NCI-H146 treated with DMSO at 0.1 percent for 48 hours (cell line): ENCODE measurements around the gene NIFK.
A peak's percentile ranks its signal among the peaks of the same experiment; 100 is the strongest.
"Not testable (repeated sequence)": the region's sequence is repeated elsewhere in the genome, so short reads cannot be mapped to it uniquely, and the experiment has no call there.

Source experiments
- DNase-seq: peaks from one replicate; lab custom pipeline; 2025; ENCODE audit not compliant: unreplicated experiment; lab: John Stamatoyannopoulos, UW

NIFK gene

GRCh38 chr2:121734544-121734943 lies 2.1 kb downstream of the NIFK start:
- DNase-seq: not testable (repeated sequence)

DNA sequence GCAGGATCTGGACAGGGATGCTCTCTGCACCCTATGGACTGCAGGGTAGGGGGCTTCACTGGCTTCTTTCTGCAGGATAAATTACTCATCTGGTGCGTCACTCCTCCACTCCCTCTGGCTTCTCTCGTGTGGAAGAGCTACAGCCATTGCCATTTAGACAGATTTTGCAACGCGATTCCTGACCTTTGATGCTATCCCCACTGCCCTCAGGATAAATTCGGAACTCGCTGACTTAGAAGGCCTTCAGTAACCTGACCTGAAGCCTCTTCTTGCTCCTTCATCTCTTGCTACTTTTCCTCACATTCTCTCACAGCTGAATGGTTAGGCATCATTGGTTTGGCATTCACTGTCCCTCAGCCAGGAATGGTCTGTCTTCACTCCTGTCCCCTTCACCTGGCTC lies 5.3 kb downstream of the NIFK start:
- no peak for DNase-seq

DNA sequence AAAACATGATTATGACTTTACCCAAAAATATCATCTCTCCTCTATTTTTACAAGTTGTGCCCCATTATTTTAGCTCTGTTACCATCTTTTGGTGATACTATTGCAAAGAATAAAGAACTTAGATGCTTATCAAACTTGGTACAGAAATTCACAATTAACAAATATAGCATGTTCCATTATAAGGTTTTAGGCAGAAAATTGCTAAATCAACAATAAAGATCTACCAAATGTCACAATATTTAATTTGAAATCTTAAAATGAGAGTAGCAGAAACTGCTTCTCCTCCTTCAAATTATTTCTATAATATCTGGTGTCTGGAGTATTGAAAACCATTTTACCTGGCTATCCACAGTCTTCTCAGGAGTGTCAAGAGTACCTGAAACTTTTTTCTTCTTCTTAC lies 8.7 kb downstream of the NIFK start:
- DNase-seq: no peak

DNA sequence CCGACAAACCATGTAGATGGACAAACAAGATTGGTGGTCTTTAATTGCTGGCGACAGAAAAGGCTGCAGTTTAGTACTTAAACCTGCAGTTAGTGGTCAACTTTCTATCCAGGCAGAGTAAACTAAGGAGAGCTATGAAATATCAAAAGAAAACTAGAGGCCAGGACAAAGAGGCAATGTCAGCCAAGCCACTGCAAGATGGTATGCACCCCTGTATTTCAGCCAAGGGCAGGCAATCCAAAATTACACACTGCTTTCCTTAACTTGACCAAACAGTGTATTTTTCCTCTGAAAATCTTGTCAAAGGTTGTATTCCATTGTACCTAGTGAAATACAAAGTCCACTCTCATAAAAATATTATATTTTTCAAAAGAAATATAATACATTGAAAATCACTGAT lies 9.3 kb downstream of the NIFK start:
- DNase-seq: no peak

DNA sequence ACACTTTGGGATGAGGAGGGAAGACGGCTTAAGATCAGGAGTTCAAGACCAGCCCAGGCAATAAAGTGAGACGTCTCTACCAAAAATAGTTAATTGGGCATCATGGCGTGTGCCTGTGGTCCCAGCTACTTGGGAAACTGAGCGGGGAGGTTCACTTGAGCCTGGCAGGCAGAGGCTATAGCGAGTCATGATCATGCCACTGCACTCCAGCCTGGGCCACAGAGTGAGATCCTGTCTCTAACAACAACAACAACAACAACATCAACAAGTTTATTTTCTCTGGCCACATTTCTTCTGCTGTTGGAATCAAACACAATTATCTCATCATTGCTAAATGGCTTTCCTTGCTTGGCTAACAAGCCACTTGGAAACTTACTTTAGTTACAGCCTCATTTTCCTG lies 13.4 kb downstream of the NIFK start:
- DNase-seq: no peak

GRCh38 chr2:121722479-121722878 lies 14.2 kb downstream of the NIFK start:
- no peak for DNase-seq

GRCh38 chr2:121721926-121722325 lies 14.7 kb downstream of the NIFK start:
- no peak for DNase-seq

DNA sequence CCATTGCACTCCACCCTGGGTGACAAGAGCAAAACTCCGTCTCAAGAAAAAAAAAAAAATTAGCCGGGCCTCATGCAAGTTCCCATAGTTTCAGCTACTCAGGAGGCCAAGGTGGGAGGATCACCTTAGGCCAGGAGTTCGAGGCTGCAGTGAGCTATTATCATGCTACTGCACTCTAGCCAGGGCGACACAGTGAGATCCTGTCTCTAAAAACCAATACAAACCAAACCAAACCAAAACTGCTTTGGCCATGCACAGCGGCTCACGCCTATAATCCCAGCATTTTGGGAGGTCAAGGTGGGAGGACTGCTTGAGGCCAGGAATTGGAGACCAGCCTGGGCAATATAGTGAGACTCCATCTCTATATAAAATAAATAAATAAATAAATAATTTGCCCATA lies 19.1 kb downstream of the NIFK start:
- DNase-seq: no peak

GRCh38 chr2:121716126-121716525 lies 20.5 kb downstream of the NIFK start:
- DNase-seq: no peak

- DNase-seq: not testable (repeated sequence)
Observed at GRCh38 chr2:121711481-121711880, 25.2 kb downstream of the NIFK start.

GRCh38 chr2:121710470-121711170 lies 26.1 kb downstream of the NIFK start:
- DNase-seq: no peak

DNA sequence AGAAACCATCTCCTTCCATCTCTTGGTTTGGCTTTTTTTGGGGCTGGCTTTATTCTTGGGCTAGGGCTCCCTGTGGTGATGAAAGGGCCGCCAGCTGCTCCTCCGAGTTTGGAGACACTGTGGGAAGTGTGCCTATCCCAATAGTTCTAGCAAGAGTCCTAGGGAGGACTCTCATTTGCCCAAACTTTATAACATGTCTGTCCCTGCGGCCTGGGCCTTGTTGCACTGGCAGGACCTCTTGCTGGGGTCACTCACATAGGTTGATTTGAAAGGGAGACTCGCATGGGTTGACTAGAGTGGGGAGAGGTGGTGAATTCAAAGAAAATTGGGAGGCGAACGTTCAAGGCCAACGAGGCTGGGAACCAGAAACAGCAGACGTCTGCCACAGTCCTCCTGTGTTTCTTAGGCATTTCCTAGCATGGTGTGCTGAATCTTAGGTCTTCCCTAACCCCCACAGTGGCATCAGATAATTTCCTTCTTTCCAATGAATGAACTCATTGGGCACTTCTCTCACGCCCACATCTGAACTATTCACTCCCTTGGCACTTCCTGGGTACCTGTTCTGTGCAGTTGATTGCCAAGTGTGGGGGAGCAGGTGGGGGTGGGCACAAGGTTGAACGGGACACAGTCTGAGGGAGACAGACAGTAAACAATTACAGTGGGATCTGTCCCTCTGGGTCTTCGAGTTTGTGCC lies 26.8 kb downstream of the NIFK start:
- DNase-seq: no peak

- peak; percentile 74 for DNase-seq
Observed at GRCh38 chr2:121707920-121708361, 28.7 kb downstream of the NIFK start.

DNA sequence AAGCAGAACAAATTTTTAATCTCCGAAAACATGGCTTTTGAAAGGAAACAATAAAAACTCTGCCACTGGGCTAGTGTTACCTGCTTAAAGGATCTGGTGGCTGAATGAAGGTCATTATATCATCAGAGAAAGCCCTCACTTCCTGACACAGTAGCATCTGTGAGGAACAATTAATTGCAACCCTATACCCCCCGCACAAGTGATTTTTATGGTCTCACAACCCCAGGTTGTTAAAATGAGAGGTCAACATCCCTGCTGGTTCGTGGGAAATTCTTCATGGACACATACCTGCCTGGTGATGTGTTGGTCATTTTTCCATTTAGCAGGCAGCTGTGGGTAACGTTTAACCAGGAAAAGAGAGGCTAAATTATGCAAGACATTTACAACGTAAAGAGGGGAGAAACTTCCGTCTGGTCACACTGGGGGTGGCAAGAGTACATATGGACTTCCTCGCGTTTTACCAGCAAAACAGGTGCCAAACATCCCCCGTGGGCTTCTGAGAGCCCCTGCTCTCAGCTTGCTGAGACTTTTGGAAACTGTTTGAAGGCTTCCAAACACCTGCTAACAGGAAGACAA lies 29.2 kb downstream of the NIFK start:
- DNase-seq: peak; percentile 75

DNA sequence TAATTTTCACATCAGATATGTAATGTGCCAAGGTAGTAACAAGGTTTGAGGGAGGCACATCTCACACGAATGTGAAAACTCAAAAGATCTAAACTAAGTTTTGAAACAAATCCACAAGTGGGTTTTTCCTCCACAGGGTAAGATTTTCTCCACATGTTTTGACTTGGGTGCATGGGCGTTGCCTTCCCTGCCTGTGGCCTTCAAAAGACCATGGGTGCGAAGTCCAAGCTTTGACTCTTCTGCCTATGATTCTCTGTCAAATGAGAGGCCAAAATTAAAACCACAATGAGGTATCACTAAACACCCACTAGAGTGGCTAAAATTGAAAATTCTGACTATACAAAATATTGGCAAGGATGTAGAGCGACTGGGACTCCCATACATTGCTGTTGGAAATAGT lies 30.7 kb downstream of the NIFK start:
- DNase-seq: no peak

- no peak for DNase-seq
Observed at GRCh38 chr2:121705390-121705789, 31.3 kb downstream of the NIFK start.

- not testable (repeated sequence) for DNase-seq
Observed at GRCh38 chr2:121701761-121702160, 34.9 kb downstream of the NIFK start.

DNA sequence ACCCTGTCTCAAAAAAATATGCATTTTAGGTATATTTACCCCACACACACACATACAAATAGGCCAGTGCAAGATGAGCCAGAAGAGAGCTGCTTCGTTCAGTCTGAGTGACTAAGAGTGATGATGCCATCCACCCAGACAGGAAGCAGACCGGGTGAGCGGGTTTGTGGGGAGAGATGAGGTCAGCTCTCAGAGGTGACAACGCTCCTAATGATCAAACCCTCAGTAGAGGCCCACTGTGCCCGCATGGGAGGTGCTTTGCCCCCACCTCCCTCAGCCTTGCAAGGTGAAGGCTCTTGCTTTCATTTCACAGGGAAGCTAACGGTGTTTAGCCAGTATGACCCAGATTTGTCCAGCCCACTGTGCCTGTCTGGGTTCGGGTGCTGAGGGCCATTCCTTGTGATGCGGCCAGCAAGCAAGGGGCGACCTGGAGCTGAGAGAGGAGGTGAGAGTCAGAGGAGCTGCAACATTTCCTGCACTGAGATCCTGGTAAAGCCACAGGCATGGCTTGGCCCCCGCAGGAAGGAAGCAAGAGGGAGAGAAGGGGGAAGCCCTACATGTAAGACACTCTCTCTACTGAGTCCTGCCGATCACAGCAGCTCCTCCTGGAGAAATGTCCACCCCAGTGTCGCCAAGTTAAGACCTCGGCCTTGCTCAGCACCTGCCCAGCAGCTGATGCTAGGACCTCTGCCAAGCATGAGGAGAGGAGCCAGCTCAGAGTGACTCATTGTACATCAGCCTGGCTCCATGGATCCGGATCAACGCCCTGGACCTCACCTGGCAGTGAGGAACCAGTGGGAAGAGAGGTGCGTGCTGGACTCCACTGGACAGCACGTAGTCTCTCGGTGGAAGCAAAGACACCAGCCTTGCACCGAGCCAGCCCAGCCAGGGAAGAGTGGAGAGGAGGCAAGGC lies 37.0 kb downstream of the NIFK start:
- no peak for DNase-seq

GRCh38 chr2:121698318-121698930 lies 38.3 kb downstream of the NIFK start:
- no peak for DNase-seq

DNA sequence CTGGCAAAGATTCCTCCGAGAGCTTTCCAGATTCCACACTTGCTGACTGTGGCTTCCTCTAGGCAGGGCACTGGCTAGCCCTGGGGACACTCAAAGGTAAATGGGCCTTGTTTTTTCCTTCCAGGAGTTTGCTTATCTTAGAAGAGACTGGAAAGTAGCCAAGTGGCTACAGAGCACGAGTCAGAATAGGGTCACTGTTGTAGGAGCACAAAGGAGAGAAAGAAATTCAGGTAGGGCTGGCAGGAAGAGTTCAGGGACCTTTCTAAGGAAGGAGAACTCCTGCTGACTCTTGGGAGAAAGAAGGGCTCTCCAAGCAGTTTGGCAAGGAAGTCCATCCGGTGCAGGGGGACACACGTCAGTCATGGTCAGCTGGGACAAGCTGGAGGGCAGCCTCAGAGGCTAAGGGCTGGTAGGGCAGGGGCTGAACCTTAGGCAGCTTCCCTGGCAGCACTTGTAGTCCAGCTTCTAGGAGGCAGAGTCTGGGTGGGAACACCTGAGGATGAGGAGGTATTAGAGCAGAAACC lies 39.5 kb downstream of the NIFK start:
- no peak for DNase-seq
